ENCODE measurements around the gene FPR1.

DNA sequence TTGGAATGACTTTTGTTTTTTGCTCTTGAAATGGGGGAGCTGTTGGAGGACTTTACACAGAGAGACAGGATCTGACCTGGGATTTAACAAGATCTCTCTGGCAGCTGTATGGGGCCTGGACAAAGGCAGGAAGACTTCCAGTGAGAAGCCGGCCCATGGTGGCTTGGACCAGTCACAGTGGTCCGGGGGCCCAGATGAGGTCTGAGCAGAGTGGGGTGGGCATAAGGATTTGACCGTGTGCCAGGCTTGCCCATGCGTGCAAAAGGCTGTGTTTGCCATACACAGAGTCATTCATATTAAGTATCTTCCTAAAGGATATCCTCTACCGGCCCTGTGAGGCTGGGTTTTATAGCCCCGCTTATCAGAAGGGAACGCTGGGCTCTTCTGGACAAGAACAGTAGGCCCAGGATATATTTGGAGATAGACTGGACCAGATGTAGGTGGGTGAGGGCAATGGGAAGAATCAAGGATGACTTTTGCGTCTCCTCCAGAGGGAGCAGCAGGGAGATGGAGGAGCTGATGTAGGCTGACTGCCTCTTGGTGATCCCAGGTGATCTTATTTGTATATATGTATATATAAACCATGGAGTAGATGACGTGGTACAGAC lies 54.4 kb downstream of the FPR1 start:
- TF ChIP-seq, protein P1, sequence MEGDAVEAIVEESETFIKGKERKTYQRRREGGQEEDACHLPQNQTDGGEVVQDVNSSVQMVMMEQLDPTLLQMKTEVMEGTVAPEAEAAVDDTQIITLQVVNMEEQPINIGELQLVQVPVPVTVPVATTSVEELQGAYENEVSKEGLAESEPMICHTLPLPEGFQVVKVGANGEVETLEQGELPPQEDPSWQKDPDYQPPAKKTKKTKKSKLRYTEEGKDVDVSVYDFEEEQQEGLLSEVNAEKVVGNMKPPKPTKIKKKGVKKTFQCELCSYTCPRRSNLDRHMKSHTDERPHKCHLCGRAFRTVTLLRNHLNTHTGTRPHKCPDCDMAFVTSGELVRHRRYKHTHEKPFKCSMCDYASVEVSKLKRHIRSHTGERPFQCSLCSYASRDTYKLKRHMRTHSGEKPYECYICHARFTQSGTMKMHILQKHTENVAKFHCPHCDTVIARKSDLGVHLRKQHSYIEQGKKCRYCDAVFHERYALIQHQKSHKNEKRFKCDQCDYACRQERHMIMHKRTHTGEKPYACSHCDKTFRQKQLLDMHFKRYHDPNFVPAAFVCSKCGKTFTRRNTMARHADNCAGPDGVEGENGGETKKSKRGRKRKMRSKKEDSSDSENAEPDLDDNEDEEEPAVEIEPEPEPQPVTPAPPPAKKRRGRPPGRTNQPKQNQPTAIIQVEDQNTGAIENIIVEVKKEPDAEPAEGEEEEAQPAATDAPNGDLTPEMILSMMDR (IDR thresholded peaks at IDR 0.05; ENCODE audit: insufficient read depth, low read depth, low read length), result no peak
- no peak for TF ChIP-seq EZH2 (IDR thresholded peaks at IDR 0.05; ENCODE audit: insufficient read depth, low read length)
